Measurements from ENCODE around the gene TMA7. TPM values are rescaled to one million over a fixed set of nuclear protein-coding genes. Genes with fewer than 3 reads are reported as not detected.

TMA7 gene
- total RNA-seq, 1 experiment from 2014 or later = 368 TPM

Other genes with a start within 250 kb of the TMA7 start
- gene CAMP, start 216.8 kb upstream of the TMA7 start, total RNA-seq (2014; rRNA removed; shearing (Covaris generic)) = not detected in 2 replicates
- gene ZNF589, start 199.2 kb upstream of the TMA7 start, total RNA-seq (2014; rRNA removed; shearing (Covaris generic)) = 5.8 and 7.2 TPM in 2 replicates
- 20.2 and 30.4 TPM in 2 replicates for gene NME6, start 138.9 kb upstream of the TMA7 start, total RNA-seq (2014; rRNA removed; shearing (Covaris generic))
- gene SPINK8, start 106.6 kb upstream of the TMA7 start, total RNA-seq (2014; rRNA removed; shearing (Covaris generic)) = not detected in 2 replicates
- gene FBXW12, start 68.0 kb upstream of the TMA7 start, total RNA-seq (2014; rRNA removed; shearing (Covaris generic)) = not detected in 2 replicates
- 5.8 and 12.3 TPM in 2 replicates for gene PLXNB1, start 10.2 kb upstream of the TMA7 start, total RNA-seq (2014; rRNA removed; shearing (Covaris generic))
- 53.4 and 69.9 TPM in 2 replicates for gene CCDC51, start 138 bp upstream of the TMA7 start, total RNA-seq (2014; rRNA removed; shearing (Covaris generic))
- gene ATRIP, start 6.5 kb downstream of the TMA7 start, total RNA-seq (2014; rRNA removed; shearing (Covaris generic)) = 22.9 and 29.2 TPM in 2 replicates
- 171 and 206 TPM in 2 replicates for gene SHISA5, start 63.9 kb downstream of the TMA7 start, total RNA-seq (2014; rRNA removed; shearing (Covaris generic))
- gene PFKFB4, start 116.5 kb downstream of the TMA7 start, total RNA-seq (2014; rRNA removed; shearing (Covaris generic)) = 23.8 and 27.2 TPM in 2 replicates
- gene UCN2, start 123.5 kb downstream of the TMA7 start, total RNA-seq (2014; rRNA removed; shearing (Covaris generic)) = 20.4 and 21.4 TPM in 2 replicates
- gene COL7A1, start 155.1 kb downstream of the TMA7 start, total RNA-seq (2014; rRNA removed; shearing (Covaris generic)) = 3.1 and 4.2 TPM in 2 replicates
- gene UQCRC1, start 169.4 kb downstream of the TMA7 start, total RNA-seq (2014; rRNA removed; shearing (Covaris generic)) = 359 and 364 TPM in 2 replicates
- gene TMEM89, start 181.5 kb downstream of the TMA7 start, total RNA-seq (2014; rRNA removed; shearing (Covaris generic)) = not detected in 2 replicates
- gene SLC26A6, start 195.2 kb downstream of the TMA7 start, total RNA-seq (2014; rRNA removed; shearing (Covaris generic)) = 21.9 and 23.6 TPM in 2 replicates
- gene CELSR3, start 222.6 kb downstream of the TMA7 start, total RNA-seq (2014; rRNA removed; shearing (Covaris generic)) = 3.5 and 3.8 TPM in 2 replicates
- 34.2 and 39.2 TPM in 2 replicates for gene NCKIPSD, start 245.7 kb downstream of the TMA7 start, total RNA-seq (2014; rRNA removed; shearing (Covaris generic))

Data from HT1080 (cell line).